Ovary (tissue), 3 donors: Measurements from ENCODE around the gene ERRFI1.

Experiments used
- CTCF ChIP-seq, 3 donors: fragments of 450-650 bp in 2 of 3; fragments of 200-600 bp in 1 of 3; IDR thresholded peaks; one replicate each; pipeline versions ENCODE4 v1.5.1 to v1.8.0; 2016 to 2022; ENCODE audit warnings: antibody characterized with exemption in 3 of 3, mild to moderate bottlenecking in 1 of 3
- POLR2A ChIP-seq: fragments of 450-650 bp; IDR thresholded peaks from one replicate; pipeline ENCODE4 v1.6.1; 2017; ENCODE audit warnings: antibody characterized with exemption, mild to moderate bottlenecking, moderate library complexity
- donor health status: DM: no; HTN: no; CAD: no.

GRCh38 chr1:8063298-8064036, 37.4 kb upstream of the ERRFI1 start:
- no peak for TF ChIP-seq POLR2A
- TF ChIP-seq CTCF (IDR thresholded peaks at IDR 0.05), result no peak
